SK-N-SH (cell line): Measurements from ENCODE around the gene MNT.

Experiments used
- CHD2 ChIP-seq: fragments of 150-350 bp; IDR thresholded peaks from 2 replicates; pipeline ENCODE4 v1.6.1; 2018; ENCODE audit warnings: low read length; ENCODE audit not compliant: partially characterized antibody
- ELF1 ChIP-seq: IDR thresholded peaks from 2 replicates; pipeline ENCODE4 v1.4.0; 2012
- EZH2phosphoT487 ChIP-seq: fragments of 200-600 bp; sonication (generic); IDR thresholded peaks from 2 replicates; pipeline ENCODE4 v1.6.1; 2017; ENCODE audit warnings: low read depth, mixed run types, mild to moderate bottlenecking, antibody characterized with exemption, moderate library complexity, borderline replicate concordance
- GABPA ChIP-seq: IDR thresholded peaks from 2 replicates; pipeline ENCODE4 v1.4.0; 2012; ENCODE audit warnings: low read depth, mild to moderate bottlenecking
- RAD21 ChIP-seq: IDR thresholded peaks from 2 replicates; pipeline ENCODE4 v1.6.1; 2012; ENCODE audit warnings: mild to moderate bottlenecking, low read length
- RCOR1 ChIP-seq: fragments of 150-350 bp; IDR thresholded peaks from 2 replicates; pipeline ENCODE4 v1.6.1; 2017; ENCODE audit warnings: antibody characterized with exemption, low read length
- RFX5 ChIP-seq: IDR thresholded peaks from 2 replicates; pipeline ENCODE4 v1.6.1; 2012; ENCODE audit warnings: mild to moderate bottlenecking, improper control_type of control experiment, low read length
- SMC3 ChIP-seq: IDR thresholded peaks from 2 replicates; pipeline ENCODE4 v1.6.1; 2012; ENCODE audit warnings: low read depth, low read length, improper control_type of control experiment
- TAF1 ChIP-seq: IDR thresholded peaks from 2 replicates; pipeline ENCODE4 v1.6.1; 2012; ENCODE audit warnings: low read depth, mild to moderate bottlenecking, low read length, moderate library complexity, borderline replicate concordance
- TEAD4 ChIP-seq: IDR thresholded peaks from 2 replicates; pipeline ENCODE4 v1.4.0; 2012; ENCODE audit warnings: mild to moderate bottlenecking, borderline replicate concordance; ENCODE audit not compliant: insufficient read depth
- TF ChIP-seq, protein P1 (sequence below): fragments of 200-600 bp; sonication (generic); IDR thresholded peaks from 2 replicates; pipeline ENCODE4 v1.6.1; 2017; ENCODE audit warnings: antibody characterized with exemption, mild to moderate bottlenecking, moderate library complexity
- TF ChIP-seq, protein P2 (sequence below): IDR thresholded peaks from 2 replicates; pipeline ENCODE4 v1.4.0; 2012; ENCODE audit warnings: low read depth
- TF ChIP-seq, protein P3 (sequence below): IDR thresholded peaks from 2 replicates; pipeline ENCODE4 v1.6.1; 2012; ENCODE audit warnings: mild to moderate bottlenecking, low read depth, low read length, moderate library complexity

GRCh38 chr17:2412561-2413021 is 11.7 kb upstream of the MNT start:
- TF ChIP-seq, protein P1, sequence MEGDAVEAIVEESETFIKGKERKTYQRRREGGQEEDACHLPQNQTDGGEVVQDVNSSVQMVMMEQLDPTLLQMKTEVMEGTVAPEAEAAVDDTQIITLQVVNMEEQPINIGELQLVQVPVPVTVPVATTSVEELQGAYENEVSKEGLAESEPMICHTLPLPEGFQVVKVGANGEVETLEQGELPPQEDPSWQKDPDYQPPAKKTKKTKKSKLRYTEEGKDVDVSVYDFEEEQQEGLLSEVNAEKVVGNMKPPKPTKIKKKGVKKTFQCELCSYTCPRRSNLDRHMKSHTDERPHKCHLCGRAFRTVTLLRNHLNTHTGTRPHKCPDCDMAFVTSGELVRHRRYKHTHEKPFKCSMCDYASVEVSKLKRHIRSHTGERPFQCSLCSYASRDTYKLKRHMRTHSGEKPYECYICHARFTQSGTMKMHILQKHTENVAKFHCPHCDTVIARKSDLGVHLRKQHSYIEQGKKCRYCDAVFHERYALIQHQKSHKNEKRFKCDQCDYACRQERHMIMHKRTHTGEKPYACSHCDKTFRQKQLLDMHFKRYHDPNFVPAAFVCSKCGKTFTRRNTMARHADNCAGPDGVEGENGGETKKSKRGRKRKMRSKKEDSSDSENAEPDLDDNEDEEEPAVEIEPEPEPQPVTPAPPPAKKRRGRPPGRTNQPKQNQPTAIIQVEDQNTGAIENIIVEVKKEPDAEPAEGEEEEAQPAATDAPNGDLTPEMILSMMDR: no peak
- TF ChIP-seq SMC3: peak; percentile 30; the same call in 1 of the 2 replicates
- no peak for TF ChIP-seq ELF1
- TF ChIP-seq RAD21: peak; percentile 35; the same call in 1 of the 2 replicates
- TF ChIP-seq RFX5: no peak
- no peak for TF ChIP-seq GABPA
- peak; percentile 50 for TF ChIP-seq CHD2
- TF ChIP-seq TAF1: no peak
- TF ChIP-seq, protein P2, sequence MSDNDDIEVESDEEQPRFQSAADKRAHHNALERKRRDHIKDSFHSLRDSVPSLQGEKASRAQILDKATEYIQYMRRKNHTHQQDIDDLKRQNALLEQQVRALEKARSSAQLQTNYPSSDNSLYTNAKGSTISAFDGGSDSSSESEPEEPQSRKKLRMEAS: no peak
- TF ChIP-seq, protein P3, sequence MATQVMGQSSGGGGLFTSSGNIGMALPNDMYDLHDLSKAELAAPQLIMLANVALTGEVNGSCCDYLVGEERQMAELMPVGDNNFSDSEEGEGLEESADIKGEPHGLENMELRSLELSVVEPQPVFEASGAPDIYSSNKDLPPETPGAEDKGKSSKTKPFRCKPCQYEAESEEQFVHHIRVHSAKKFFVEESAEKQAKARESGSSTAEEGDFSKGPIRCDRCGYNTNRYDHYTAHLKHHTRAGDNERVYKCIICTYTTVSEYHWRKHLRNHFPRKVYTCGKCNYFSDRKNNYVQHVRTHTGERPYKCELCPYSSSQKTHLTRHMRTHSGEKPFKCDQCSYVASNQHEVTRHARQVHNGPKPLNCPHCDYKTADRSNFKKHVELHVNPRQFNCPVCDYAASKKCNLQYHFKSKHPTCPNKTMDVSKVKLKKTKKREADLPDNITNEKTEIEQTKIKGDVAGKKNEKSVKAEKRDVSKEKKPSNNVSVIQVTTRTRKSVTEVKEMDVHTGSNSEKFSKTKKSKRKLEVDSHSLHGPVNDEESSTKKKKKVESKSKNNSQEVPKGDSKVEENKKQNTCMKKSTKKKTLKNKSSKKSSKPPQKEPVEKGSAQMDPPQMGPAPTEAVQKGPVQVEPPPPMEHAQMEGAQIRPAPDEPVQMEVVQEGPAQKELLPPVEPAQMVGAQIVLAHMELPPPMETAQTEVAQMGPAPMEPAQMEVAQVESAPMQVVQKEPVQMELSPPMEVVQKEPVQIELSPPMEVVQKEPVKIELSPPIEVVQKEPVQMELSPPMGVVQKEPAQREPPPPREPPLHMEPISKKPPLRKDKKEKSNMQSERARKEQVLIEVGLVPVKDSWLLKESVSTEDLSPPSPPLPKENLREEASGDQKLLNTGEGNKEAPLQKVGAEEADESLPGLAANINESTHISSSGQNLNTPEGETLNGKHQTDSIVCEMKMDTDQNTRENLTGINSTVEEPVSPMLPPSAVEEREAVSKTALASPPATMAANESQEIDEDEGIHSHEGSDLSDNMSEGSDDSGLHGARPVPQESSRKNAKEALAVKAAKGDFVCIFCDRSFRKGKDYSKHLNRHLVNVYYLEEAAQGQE: no peak
- TF ChIP-seq TEAD4: no peak
- no peak for TF ChIP-seq EZH2phosphoT487
- TF ChIP-seq RCOR1: peak; percentile 56; the same call in 1 of the 2 replicates
